K562 (cell line): ENCODE results near the gene IFNG-AS1. TPM values are rescaled to one million over a fixed set of nuclear protein-coding genes. Genes with fewer than 3 reads are reported as not detected.

Experiments
- ATAC-seq: fragments of 200-7000 bp; cut with Tn5 transposase; 3 replicates; pipeline ENCODE4 v1.9.1; 2020; ENCODE audit warnings: moderate library complexity
- BruUV-seq: library from RNA; stranded (reverse); fragments of 400-500 nt; replicated peaks from 2 replicates; lab custom pipeline; 2021; lab: Mats Ljungman, UMichigan
- CTCF ChIA-PET: fragments of 300-600 bp; formaldehyde crosslinking; extraction: SDS; loops from one replicate; lab custom pipeline; 2021; ENCODE audit warnings: low intra/inter-chr PET ratio; lab: Yijun Ruan, JAX
- POLR2A ChIA-PET: fragments of 300-600, 350-650 bp; sonication (Branson Sonifier 250); formaldehyde crosslinking; extraction: SDS; loops from one replicate; lab custom pipeline; 2021; ENCODE audit warnings: antibody characterized with exemption, inconsistent platforms; lab: Yijun Ruan, JAX
- DNase-seq, 4 experiments: peaks; one replicate each; pipeline versions ENCODE4 v3.0.0 to v3.0.0-alpha.2; 2011 to 2018; ENCODE audit warnings: low spot score in 3 of 4, mixed read lengths in 3 of 4; ENCODE audit errors: extremely low read depth in 1 of 4
- FAIRE-seq: peaks from 2 replicates; lab custom pipeline; 2011; peaks lifted over from hg19 to GRCh38; lab: Jason Lieb, UNC
- H2AFZ ChIP-seq: 2 replicates; pipeline ENCODE4 v1.6.0; 2011; ENCODE audit warnings: low read depth, low read length, control low read depth, inconsistent platforms
- H3K27ac ChIP-seq: fragments of 200-600 bp; 3 replicates; pipeline ENCODE4 v1.8.0; 2011; ENCODE audit warnings: low read depth, mild to moderate bottlenecking, control low read depth, inconsistent platforms, low read length, moderate library complexity, mixed read lengths; ENCODE audit errors: extremely low read depth
- H3K27me3 ChIP-seq, 2 experiments: fragments of 300-600 bp in 1 of 2; 2 replicates in 1 of 2; 3 replicates in 1 of 2; pipeline versions ENCODE4 v1.6.0 to v1.8.0; 2011; ENCODE audit warnings: inconsistent platforms in 2 of 2, low read length in 2 of 2, mild to moderate bottlenecking in 1 of 2, mixed read lengths in 1 of 2, moderate library complexity in 1 of 2; ENCODE audit not compliant: control insufficient read depth in 2 of 2, insufficient read depth in 2 of 2
- H3K36me3 ChIP-seq: fragments of 300-600 bp; 3 replicates; pipeline ENCODE4 v1.8.0; 2011; ENCODE audit warnings: mild to moderate bottlenecking, low read length, inconsistent platforms; ENCODE audit not compliant: control insufficient read depth, insufficient read depth
- H3K4me1 ChIP-seq, 2 experiments: fragments of 200-600 bp in 1 of 2; replicated peaks in 1 of 2; 2 replicates in 1 of 2; 3 replicates in 1 of 2; pipeline versions ENCODE4 v1.5.1 to v1.8.0; 2011; ENCODE audit warnings: inconsistent platforms in 2 of 2, low read length in 2 of 2, mild to moderate bottlenecking in 1 of 2, mixed read lengths in 1 of 2, moderate library complexity in 1 of 2; ENCODE audit not compliant: control insufficient read depth in 2 of 2, insufficient read depth in 2 of 2
- H3K4me2 ChIP-seq: 2 replicates; pipeline ENCODE4 v1.6.1; 2011; ENCODE audit warnings: low read length, control low read depth, inconsistent platforms, mixed read lengths; ENCODE audit not compliant: insufficient read depth
- H3K4me3 ChIP-seq: fragments of 200-600 bp; sonication (generic), shearing (Covaris generic); 2 replicates; pipeline ENCODE4 v1.5.1; 2016; ENCODE audit warnings: control low read depth, inconsistent platforms
- H3K79me2 ChIP-seq: fragments of 200-600 bp; 3 replicates; pipeline ENCODE4 v1.8.0; 2011; ENCODE audit warnings: low read length, inconsistent platforms; ENCODE audit not compliant: control insufficient read depth, insufficient read depth
- H3K9ac ChIP-seq, 2 experiments: 2 replicates each; pipeline versions ENCODE4 v1.6.0 to v1.6.1; 2011; ENCODE audit warnings: low read depth in 2 of 2, low read length in 2 of 2, control low read depth in 1 of 2, inconsistent platforms in 1 of 2, mild to moderate bottlenecking in 1 of 2, mixed read lengths in 1 of 2; ENCODE audit not compliant: insufficient read depth in 1 of 2
- H3K9me1 ChIP-seq: one replicate; pipeline ENCODE4 v1.6.0; 2011; ENCODE audit warnings: inconsistent platforms, mild to moderate bottlenecking, low read length, moderate library complexity; ENCODE audit not compliant: control insufficient read depth, insufficient read depth
- H3K9me3 ChIP-seq: replicated peaks from 2 replicates; pipeline ENCODE4 v1.5.1; 2011; ENCODE audit warnings: low read depth, low read length, inconsistent platforms; ENCODE audit not compliant: control insufficient read depth, insufficient read depth
- H4K20me1 ChIP-seq: replicated peaks from 2 replicates; pipeline ENCODE4 v1.6.1; 2011; ENCODE audit warnings: low read length, inconsistent platforms, mixed read lengths; ENCODE audit not compliant: control insufficient read depth, insufficient read depth
- BCL6 ChIP-seq: fragments of 250-450 bp; sonication (Bioruptor Pico); IDR thresholded peaks from 2 replicates; pipeline ENCODE4 v1.4.0; 2020
- DMBX1 ChIP-seq: fragments of 250-450 bp; sonication (Bioruptor Pico); IDR thresholded peaks from 2 replicates; pipeline ENCODE4 v1.8.0; 2022; ENCODE audit warnings: inconsistent platforms, mild to moderate bottlenecking, moderate library complexity, borderline replicate concordance
- DPF2 ChIP-seq: fragments of 450-650 bp; IDR thresholded peaks from 2 replicates; pipeline ENCODE4 v1.6.1; 2016
- EZH2 ChIP-seq: IDR thresholded peaks from 2 replicates; pipeline ENCODE4 v1.6.1; 2012; ENCODE audit warnings: low read depth, mild to moderate bottlenecking, inconsistent platforms, low read length, borderline replicate concordance
- GTF2B ChIP-seq: IDR thresholded peaks from 2 replicates; pipeline ENCODE4 v1.6.1; 2011; ENCODE audit not compliant: insufficient read length; ENCODE audit errors: extremely low read depth
- HIVEP1 ChIP-seq: fragments of 250-450 bp; sonication (Bioruptor Pico); IDR thresholded peaks from 2 replicates; pipeline ENCODE4 v1.4.0; 2020; ENCODE audit warnings: mild to moderate bottlenecking
- NR2C2 ChIP-seq, 2 experiments: fragments of 200-800 bp in 1 of 2; sonication (Bioruptor generic) in 1 of 2; sonication (generic) in 1 of 2; formaldehyde crosslinking in 1 of 2; IDR thresholded peaks; 2 replicates each; pipeline versions ENCODE4 v1.6.1 to v1.8.0; 2016 to 2022; ENCODE audit warnings: mild to moderate bottlenecking in 1 of 2, missing compliant biosample characterization in 1 of 2, missing genetic modification characterization in 1 of 2, missing genetic modification reagents in 1 of 2
- TFE3 ChIP-seq: fragments of 450-650 bp; formaldehyde crosslinking; IDR thresholded peaks from 2 replicates; pipeline ENCODE4 v1.4.0; 2020; ENCODE audit warnings: mild to moderate bottlenecking, mixed read lengths
- U2AF2 ChIP-seq: fragments of 200-400 bp; formaldehyde crosslinking; optimal IDR thresholded peaks from 2 replicates; pipeline ENCODE3; 2017; ENCODE audit warnings: low read depth, mild to moderate bottlenecking, low read length
- ZBTB2 ChIP-seq: fragments of 450-650 bp; IDR thresholded peaks from 2 replicates; pipeline ENCODE4 v1.6.1; 2016; ENCODE audit warnings: antibody characterized with exemption
- ZNF184 ChIP-seq: sonication (generic); formaldehyde crosslinking; IDR thresholded peaks from 2 replicates; pipeline ENCODE4 v1.5.0; 2020; ENCODE audit warnings: missing genetic modification reagents
- ZNF277 ChIP-seq: fragments of 250-450 bp; sonication (Bioruptor Pico); IDR thresholded peaks from 2 replicates; pipeline ENCODE4 v1.8.0; 2022; ENCODE audit warnings: inconsistent platforms, mild to moderate bottlenecking, moderate library complexity, borderline replicate concordance
- ZNF644 ChIP-seq: fragments of 200-800 bp; sonication (Bioruptor generic); IDR thresholded peaks from 2 replicates; pipeline ENCODE4 v1.6.1; 2016; ENCODE audit warnings: low read depth, missing genetic modification characterization, missing compliant biosample characterization
- ZNF717 ChIP-seq: fragments of 250-450 bp; sonication (Bioruptor Pico); IDR thresholded peaks from 2 replicates; pipeline ENCODE4 v1.5.0; 2021
- WGBS: fragments of 100-300 bp; shearing (Covaris generic); methylation state at CpG from one replicate; pipeline ENCODE4 v1.1.6; 2016; ENCODE audit warnings: low coverage, mixed read lengths; ENCODE audit not compliant: insufficient coverage; ENCODE audit errors: missing lambda C conversion rate; 5-methylcytosine and 5-hydroxymethylcytosine counted together
- in situ Hi-C: fragments of 300-500 bp; cut with MboI; formaldehyde crosslinking; loops from 4 replicates; pipeline ENCODE4 v1.15.0; 2018; ENCODE audit warnings: inconsistent platforms, mixed read lengths
- intact Hi-C: fragments of 100-400 bp; cut with micrococcal nuclease; formaldehyde crosslinking; loops from 2 replicates; pipeline ENCODE4 v1.14.2; 2022
- polyA plus RNA-seq, 8 experiments: library from polyadenylated mRNA; depleted of rRNA in 4 of 8; stranded (reverse) in 5 of 8; unstranded in 3 of 8; fragments of >200 nt; fragmentation: Nextera tagmentation in 2 of 8; fragmentation: Illumina TruSeq in 1 of 8; extraction: Ambion mirVana in 2 of 8; extraction: Trizol in 1 of 8; gene quantifications; 2 replicates each; pipeline versions ENCODE4 v1.2.1 to v1.2.3, GENCODE V29; 2011 to 2014; ENCODE audit warnings: inconsistent platforms in 1 of 8, missing spikeins in 1 of 8
- total RNA-seq, 7 experiments: library from RNA; depleted of rRNA in 6 of 7; stranded (reverse); fragments of >200 nt in 6 of 7; fragmentation: Illumina TruSeq in 2 of 7; extraction: Trizol in 2 of 7; gene quantifications; 2 replicates each; pipeline versions ENCODE4 v1.2.1 to v1.2.3, GENCODE V29; 2011 to 2021; ENCODE audit warnings: low replicate concordance in 1 of 7

Gene IFNG-AS1
- total and polyA plus RNA-seq, 9 of the 15 experiments (the other 6 are each of a cell fraction or from before 2014, with no cell fraction given) = not detected

GRCh38 chr12:68020699-68021098 is 31.5 kb downstream of the IFNG-AS1 start (continued):
- TF ChIP-seq U2AF2 (no peak), ZNF184 (CRISPR knock-in tag) (no peak), ZNF644 (tag) (no peak), DMBX1 (CRISPR knock-in tag) (no peak), GTF2B (no peak), DPF2 (no peak), HIVEP1 (CRISPR knock-in tag) (no peak), TFE3 (CRISPR knock-in tag) (no peak)

- no peak for TF ChIP-seq ZNF277 (CRISPR knock-in tag)
- TF ChIP-seq EZH2 = no peak
- TF ChIP-seq ZBTB2 = no peak
- no peak for TF ChIP-seq ZNF717
- no peak for TF ChIP-seq NR2C2 (CRISPR knock-in tag; IDR thresholded peaks at IDR 0.05)
- TF ChIP-seq NR2C2 (tag; IDR thresholded peaks at IDR 0.05) = no peak
- TF ChIP-seq BCL6 = no peak
- no peaks in the 10 kb centered on the region for H3K79me2 ChIP-seq
- no peak overlapping the region for H3K4me2 ChIP-seq
- H3K9ac ChIP-seq = no peak overlapping the region
- no peak overlapping the region for H2AFZ ChIP-seq
- CTCF ChIA-PET = no interaction called here
- FAIRE-seq = no peak
- H4K20me1 ChIP-seq = no peaks in the 10 kb centered on the region
- POLR2A ChIA-PET = no interaction called here
- in situ Hi-C loops = no loop called here
- H3K9me1 ChIP-seq = no peaks in the 10 kb centered on the region
- no peaks in the 10 kb centered on the region for H3K27me3 ChIP-seq
- WGBS = 0% methylated on average over 7 of the region's 7 CpGs
- no peaks in the 10 kb centered on the region for H3K4me1 ChIP-seq
- BruUV-seq = no TSS peak
- no peak for DNase-seq
- intact Hi-C loops = no loop called here
- H3K9me3 ChIP-seq = no peaks in the 10 kb centered on the region
- H3K36me3 ChIP-seq = no peaks in the 10 kb centered on the region
- no peak overlapping the region for H3K4me3 ChIP-seq
- no peak overlapping the region for H3K27ac ChIP-seq
- no peak for ATAC-seq
Observed at GRCh38 chr12:68028647-68029046, 39.4 kb downstream of the IFNG-AS1 start.
